K562 (cell line): ENCODE measurements around the gene EPB41L2. TPM values are rescaled to one million over a fixed set of nuclear protein-coding genes. Genes with fewer than 3 reads are reported as not detected.

ENCODE experiments used
- ATAC-seq: fragments of 200-7000 bp; cut with Tn5 transposase; 3 replicates; pipeline ENCODE4 v1.9.1; 2020; ENCODE audit warnings: moderate library complexity
- BruUV-seq: library from RNA; stranded (reverse); fragments of 400-500 nt; replicated peaks from 2 replicates; lab custom pipeline; 2021; lab: Mats Ljungman, UMichigan
- CTCF ChIA-PET: fragments of 300-600 bp; formaldehyde crosslinking; extraction: SDS; loops from one replicate; lab custom pipeline; 2021; ENCODE audit warnings: low intra/inter-chr PET ratio; lab: Yijun Ruan, JAX
- POLR2A ChIA-PET: fragments of 300-600, 350-650 bp; sonication (Branson Sonifier 250); formaldehyde crosslinking; extraction: SDS; loops from one replicate; lab custom pipeline; 2021; ENCODE audit warnings: antibody characterized with exemption, inconsistent platforms; lab: Yijun Ruan, JAX
- DNase-seq, 4 experiments: peaks; one replicate each; pipeline versions ENCODE4 v3.0.0 to v3.0.0-alpha.2; 2011 to 2018; ENCODE audit warnings: low spot score in 3 of 4, mixed read lengths in 3 of 4; ENCODE audit errors: extremely low read depth in 1 of 4
- FAIRE-seq: peaks from 2 replicates; lab custom pipeline; 2011; peaks lifted over from hg19 to GRCh38; lab: Jason Lieb, UNC
- H2AFZ ChIP-seq: 2 replicates; pipeline ENCODE4 v1.6.0; 2011; ENCODE audit warnings: low read depth, low read length, control low read depth, inconsistent platforms
- H3K27ac ChIP-seq: fragments of 200-600 bp; 3 replicates; pipeline ENCODE4 v1.8.0; 2011; ENCODE audit warnings: low read depth, mild to moderate bottlenecking, control low read depth, inconsistent platforms, low read length, moderate library complexity, mixed read lengths; ENCODE audit errors: extremely low read depth
- H3K27me3 ChIP-seq, 2 experiments: fragments of 300-600 bp in 1 of 2; 2 replicates in 1 of 2; 3 replicates in 1 of 2; pipeline versions ENCODE4 v1.6.0 to v1.8.0; 2011; ENCODE audit warnings: inconsistent platforms in 2 of 2, low read length in 2 of 2, mild to moderate bottlenecking in 1 of 2, mixed read lengths in 1 of 2, moderate library complexity in 1 of 2; ENCODE audit not compliant: control insufficient read depth in 2 of 2, insufficient read depth in 2 of 2
- H3K36me3 ChIP-seq: fragments of 300-600 bp; 3 replicates; pipeline ENCODE4 v1.8.0; 2011; ENCODE audit warnings: mild to moderate bottlenecking, low read length, inconsistent platforms; ENCODE audit not compliant: control insufficient read depth, insufficient read depth
- H3K4me1 ChIP-seq, 2 experiments: fragments of 200-600 bp in 1 of 2; replicated peaks in 1 of 2; 2 replicates in 1 of 2; 3 replicates in 1 of 2; pipeline versions ENCODE4 v1.5.1 to v1.8.0; 2011; ENCODE audit warnings: inconsistent platforms in 2 of 2, low read length in 2 of 2, mild to moderate bottlenecking in 1 of 2, mixed read lengths in 1 of 2, moderate library complexity in 1 of 2; ENCODE audit not compliant: control insufficient read depth in 2 of 2, insufficient read depth in 2 of 2
- H3K4me2 ChIP-seq: 2 replicates; pipeline ENCODE4 v1.6.1; 2011; ENCODE audit warnings: low read length, control low read depth, inconsistent platforms, mixed read lengths; ENCODE audit not compliant: insufficient read depth
- H3K4me3 ChIP-seq: fragments of 200-600 bp; sonication (generic), shearing (Covaris generic); 2 replicates; pipeline ENCODE4 v1.5.1; 2016; ENCODE audit warnings: control low read depth, inconsistent platforms
- H3K79me2 ChIP-seq: fragments of 200-600 bp; 3 replicates; pipeline ENCODE4 v1.8.0; 2011; ENCODE audit warnings: low read length, inconsistent platforms; ENCODE audit not compliant: control insufficient read depth, insufficient read depth
- H3K9ac ChIP-seq, 2 experiments: 2 replicates each; pipeline versions ENCODE4 v1.6.0 to v1.6.1; 2011; ENCODE audit warnings: low read depth in 2 of 2, low read length in 2 of 2, control low read depth in 1 of 2, inconsistent platforms in 1 of 2, mild to moderate bottlenecking in 1 of 2, mixed read lengths in 1 of 2; ENCODE audit not compliant: insufficient read depth in 1 of 2
- H3K9me1 ChIP-seq: one replicate; pipeline ENCODE4 v1.6.0; 2011; ENCODE audit warnings: inconsistent platforms, mild to moderate bottlenecking, low read length, moderate library complexity; ENCODE audit not compliant: control insufficient read depth, insufficient read depth
- H3K9me3 ChIP-seq: replicated peaks from 2 replicates; pipeline ENCODE4 v1.5.1; 2011; ENCODE audit warnings: low read depth, low read length, inconsistent platforms; ENCODE audit not compliant: control insufficient read depth, insufficient read depth
- H4K20me1 ChIP-seq: replicated peaks from 2 replicates; pipeline ENCODE4 v1.6.1; 2011; ENCODE audit warnings: low read length, inconsistent platforms, mixed read lengths; ENCODE audit not compliant: control insufficient read depth, insufficient read depth
- CEBPB ChIP-seq: fragments of 450-650 bp; IDR thresholded peaks from 2 replicates; pipeline ENCODE4 v1.6.1; 2016; ENCODE audit warnings: missing genetic modification characterization, missing compliant biosample characterization
- NFATC3 ChIP-seq: fragments of 450-650 bp; IDR thresholded peaks from 2 replicates; pipeline ENCODE4 v1.6.1; 2017; ENCODE audit warnings: mild to moderate bottlenecking
- NR3C1 ChIP-seq: sonication (generic); formaldehyde crosslinking; IDR thresholded peaks from 2 replicates; pipeline ENCODE4 v1.8.1; 2022; ENCODE audit warnings: missing genetic modification reagents
- ZNF785 ChIP-seq: fragments of 250-450 bp; sonication (Bioruptor Pico); IDR thresholded peaks from 2 replicates; pipeline ENCODE4 v1.4.0; 2020; ENCODE audit warnings: mild to moderate bottlenecking
- WGBS: fragments of 100-300 bp; shearing (Covaris generic); methylation state at CpG from one replicate; pipeline ENCODE4 v1.1.6; 2016; ENCODE audit warnings: low coverage, mixed read lengths; ENCODE audit not compliant: insufficient coverage; ENCODE audit errors: missing lambda C conversion rate; 5-methylcytosine and 5-hydroxymethylcytosine counted together
- in situ Hi-C: fragments of 300-500 bp; cut with MboI; formaldehyde crosslinking; loops from 4 replicates; pipeline ENCODE4 v1.15.0; 2018; ENCODE audit warnings: inconsistent platforms, mixed read lengths
- intact Hi-C: fragments of 100-400 bp; cut with micrococcal nuclease; formaldehyde crosslinking; loops from 2 replicates; pipeline ENCODE4 v1.14.2; 2022
- polyA plus RNA-seq, 8 experiments: library from polyadenylated mRNA; depleted of rRNA in 4 of 8; stranded (reverse) in 5 of 8; unstranded in 3 of 8; fragments of >200 nt; fragmentation: Nextera tagmentation in 2 of 8; fragmentation: Illumina TruSeq in 1 of 8; extraction: Ambion mirVana in 2 of 8; extraction: Trizol in 1 of 8; gene quantifications; 2 replicates each; pipeline versions ENCODE4 v1.2.1 to v1.2.3, GENCODE V29; 2011 to 2014; ENCODE audit warnings: inconsistent platforms in 1 of 8, missing spikeins in 1 of 8
- total RNA-seq, 7 experiments: library from RNA; depleted of rRNA in 6 of 7; stranded (reverse); fragments of >200 nt in 6 of 7; fragmentation: Illumina TruSeq in 2 of 7; extraction: Trizol in 2 of 7; gene quantifications; 2 replicates each; pipeline versions ENCODE4 v1.2.1 to v1.2.3, GENCODE V29; 2011 to 2021; ENCODE audit warnings: low replicate concordance in 1 of 7
- TF ChIP-seq, protein P1 (sequence below): fragments of 450-650 bp; IDR thresholded peaks from 2 replicates; pipeline ENCODE4 v1.6.1; 2016; ENCODE audit warnings: missing biosample characterization, missing genetic modification characterization

Gene EPB41L2
- total and polyA plus RNA-seq, 9 of the 15 experiments (the other 6 are each of a cell fraction or from before 2014, with no cell fraction given), result 5.1 to 53.6 (median 25.0) TPM

DNA sequence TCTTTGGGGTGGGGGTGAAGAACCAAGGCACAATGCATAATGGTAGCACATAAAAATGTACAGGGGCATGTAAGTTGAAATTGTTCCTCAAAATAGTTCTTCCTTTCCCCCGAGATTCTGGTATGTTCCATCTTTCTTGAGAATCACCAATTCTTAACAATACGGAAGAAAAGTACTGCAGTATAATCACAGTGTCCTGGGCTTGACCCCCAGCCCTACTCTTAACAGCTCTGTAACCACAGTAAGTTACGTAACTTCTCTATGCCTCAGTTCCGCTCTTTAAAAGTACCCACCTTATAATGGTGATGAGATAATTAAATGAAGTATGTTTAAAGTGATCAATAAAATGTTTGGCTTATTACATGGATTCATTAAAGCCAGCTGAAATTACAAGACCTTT, 131.4 kb downstream of the EPB41L2 start:
- ChIA-PET POLR2A (interaction anchor here (1.1 kb wide), 1 partner anchor 14 kb away, joined by 4 read pairs; no protein-coding TSS in a partner anchor), CTCF (no interaction called here)
- DNase-seq, result no peak
- H3K36me3 ChIP-seq, result no peaks in the 10 kb centered on the region
- H3K4me1 ChIP-seq, result no peaks in the 10 kb centered on the region; a peak in 1 of 5 replicates
- H3K9me1 ChIP-seq, result no peaks in the 10 kb centered on the region
- no peak overlapping the region for H3K4me3 ChIP-seq
- BruUV-seq, result no TSS peak
- WGBS, result 26% methylated on average over 4 of the region's 4 CpGs
- no peaks in the 10 kb centered on the region for H3K9me3 ChIP-seq
- H2AFZ ChIP-seq, result no peak overlapping the region
- no peak for FAIRE-seq
- TF ChIP-seq CEBPB, result peak; percentile 45; the same call in 1 of the 2 replicates
- TF ChIP-seq, protein P1, sequence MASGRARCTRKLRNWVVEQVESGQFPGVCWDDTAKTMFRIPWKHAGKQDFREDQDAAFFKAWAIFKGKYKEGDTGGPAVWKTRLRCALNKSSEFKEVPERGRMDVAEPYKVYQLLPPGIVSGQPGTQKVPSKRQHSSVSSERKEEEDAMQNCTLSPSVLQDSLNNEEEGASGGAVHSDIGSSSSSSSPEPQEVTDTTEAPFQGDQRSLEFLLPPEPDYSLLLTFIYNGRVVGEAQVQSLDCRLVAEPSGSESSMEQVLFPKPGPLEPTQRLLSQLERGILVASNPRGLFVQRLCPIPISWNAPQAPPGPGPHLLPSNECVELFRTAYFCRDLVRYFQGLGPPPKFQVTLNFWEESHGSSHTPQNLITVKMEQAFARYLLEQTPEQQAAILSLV (tag), result no peak
- H3K27ac ChIP-seq, result no peak overlapping the region
- H3K27me3 ChIP-seq, result no peaks in the 10 kb centered on the region
- peak; percentile 48; the same call in 1 of the 3 replicates for ATAC-seq
- H3K9ac ChIP-seq, result no peak overlapping the region
- no peak overlapping the region for H3K4me2 ChIP-seq
- intact Hi-C loops (no loop called here), in situ Hi-C loops (no loop called here)
- H3K79me2 ChIP-seq, result no peaks in the 10 kb centered on the region
- no peaks in the 10 kb centered on the region for H4K20me1 ChIP-seq

DNA sequence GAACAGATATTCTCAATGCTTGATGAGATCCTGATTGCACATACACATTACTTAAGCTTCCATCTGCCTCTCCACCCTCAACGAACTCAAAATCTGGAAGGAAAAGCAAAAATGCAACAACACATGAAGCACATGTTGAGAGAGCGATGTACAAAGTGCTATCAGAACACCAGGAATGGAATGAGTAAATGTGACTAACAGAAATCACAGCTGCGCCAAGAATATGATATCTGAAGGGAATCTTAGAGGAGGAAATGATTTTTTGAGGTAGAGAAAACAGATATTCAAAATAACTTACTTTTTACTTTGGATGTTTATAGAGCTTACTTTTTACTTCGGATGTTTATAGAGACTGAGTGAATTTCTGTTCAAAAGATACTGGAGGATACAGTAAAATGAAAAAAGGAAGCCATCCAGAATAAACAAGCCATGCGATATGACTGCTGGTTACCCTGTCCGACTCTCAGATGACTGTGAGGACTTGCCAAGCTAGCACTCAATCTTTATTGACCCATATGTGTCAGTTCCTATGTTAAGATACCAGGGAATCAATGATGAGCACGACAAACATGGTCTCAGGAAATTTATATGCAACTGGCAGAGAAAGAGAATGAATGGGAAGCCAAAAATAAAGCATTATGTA, 133.9 kb downstream of the EPB41L2 start:
- Histone ChIP-seq H3K4me1 (no peaks in the 10 kb centered on the region; a peak in 1 of 5 replicates), H3K4me2 (no peak overlapping the region), H3K36me3 (no peaks in the 10 kb centered on the region), H3K4me3 (no peak overlapping the region), H3K9ac (no peak overlapping the region), H3K27me3 (no peaks in the 10 kb centered on the region), H3K9me1 (no peaks in the 10 kb centered on the region), H3K9me3 (no peaks in the 10 kb centered on the region), H2AFZ (no peak overlapping the region), H4K20me1 (no peaks in the 10 kb centered on the region), H3K79me2 (no peaks in the 10 kb centered on the region), H3K27ac (no peak overlapping the region)
- ChIA-PET CTCF (no interaction called here), POLR2A (no interaction called here)
- ATAC-seq, result no peak
- no peak for DNase-seq
- intact Hi-C loops, result no loop called here
- 27% methylated on average over 7 of the region's 7 CpGs for WGBS
- no peak for FAIRE-seq
- BruUV-seq, result no TSS peak
- in situ Hi-C loops, result no loop called here
- TF ChIP-seq NR3C1 (CRISPR knock-in tag), result no peak
- TF ChIP-seq ZNF785 (CRISPR knock-in tag), result no peak
- no peak for TF ChIP-seq NFATC3
